GM19397 (cell line): Measurements from ENCODE around the gene PDCD11.
"Not testable (repeated sequence)": the region's sequence is repeated elsewhere in the genome, so short reads cannot be mapped to it uniquely, and the experiment has no call there.

Experiments used
- ATAC-seq: cut with Tn5 transposase; IDR thresholded peaks from one replicate; pipeline ENCODE4 v1.9.1; 2021; ENCODE audit warnings: mild to moderate bottlenecking, moderate library complexity; ENCODE audit not compliant: unreplicated experiment

Gene PDCD11

GRCh38 chr10:103417148-103417469 is 20.7 kb downstream of the PDCD11 start:
- not testable (repeated sequence) for ATAC-seq

GRCh38 chr10:103417601-103418000 is 21.2 kb downstream of the PDCD11 start:
- no peak for ATAC-seq

GRCh38 chr10:103419101-103419500 is 22.7 kb downstream of the PDCD11 start:
- ATAC-seq, result no peak

GRCh38 chr10:103423748-103424147 is 27.3 kb downstream of the PDCD11 start:
- ATAC-seq, result no peak

GRCh38 chr10:103427866-103428265 is 31.4 kb downstream of the PDCD11 start:
- ATAC-seq, result no peak

GRCh38 chr10:103428989-103429643 is 32.7 kb downstream of the PDCD11 start:
- ATAC-seq, result no peak

GRCh38 chr10:103429647-103430046 is 33.2 kb downstream of the PDCD11 start:
- no peak for ATAC-seq

- no peak for ATAC-seq
Observed at GRCh38 chr10:103431902-103432301, 35.5 kb downstream of the PDCD11 start.

- no peak for ATAC-seq
Observed at GRCh38 chr10:103433858-103434257, 37.4 kb downstream of the PDCD11 start.

GRCh38 chr10:103439776-103440175 is 43.4 kb downstream of the PDCD11 start:
- ATAC-seq, result no peak

GRCh38 chr10:103440416-103440815 is 44.0 kb downstream of the PDCD11 start:
- ATAC-seq, result no peak

- ATAC-seq, result no peak
Observed at GRCh38 chr10:103441206-103441605, 44.8 kb downstream of the PDCD11 start.

GRCh38 chr10:103441611-103442010 is 45.2 kb downstream of the PDCD11 start:
- ATAC-seq, result no peak

GRCh38 chr10:103442031-103442461 is 45.6 kb downstream of the PDCD11 start:
- ATAC-seq, result no peak

- no peak for ATAC-seq
Observed at GRCh38 chr10:103443475-103444185, 47.2 kb downstream of the PDCD11 start.

GRCh38 chr10:103444478-103444877 is 48.1 kb downstream of the PDCD11 start:
- ATAC-seq, result no peak

- ATAC-seq, result no peak
Observed at GRCh38 chr10:103445366-103445765, 48.9 kb downstream of the PDCD11 start.

GRCh38 chr10:103445767-103446567 is 49.5 kb downstream of the PDCD11 start:
- ATAC-seq, result no peak

- no peak for ATAC-seq
Observed at GRCh38 chr10:103447187-103447586, 50.8 kb downstream of the PDCD11 start.

- no peak for ATAC-seq
Observed at GRCh38 chr10:103448746-103449145, 52.3 kb downstream of the PDCD11 start.

- ATAC-seq, result no peak
Observed at GRCh38 chr10:103449208-103450144, 53.0 kb downstream of the PDCD11 start.
